ENCODE data around the gene CSTPP1.

- TF ChIP-seq BHLHE40 (IDR thresholded peaks at IDR 0.05; ENCODE audit: low read depth, low read length) (no peak), CTCF (conservative IDR thresholded peaks at IDR 0.05; ENCODE audit: low read depth, low read length) (no peak), POLR2A (IDR thresholded peaks at IDR 0.05; ENCODE audit: low read depth, low read length) (no peak), NFE2L2 (IDR thresholded peaks at IDR 0.05; ENCODE audit: low read depth, low read length) (no peak), ELK1 (IDR thresholded peaks at IDR 0.05; ENCODE audit: borderline replicate concordance, low read depth, low read length) (no peak), CHD1 (IDR thresholded peaks at IDR 0.05; ENCODE audit: low read depth, low read length) (no peak)
Observed at GRCh38 chr11:47067401-47067800, 130.8 kb downstream of the CSTPP1 start.
